Fibroblast of the conjunctiva (primary cell): ENCODE data around the gene HABP4.

Source experiments
- DNase-seq: peaks from one replicate; pipeline ENCODE4 v3.0.0-alpha.2; 2010; ENCODE audit warnings: low read depth

Gene HABP4

DNA sequence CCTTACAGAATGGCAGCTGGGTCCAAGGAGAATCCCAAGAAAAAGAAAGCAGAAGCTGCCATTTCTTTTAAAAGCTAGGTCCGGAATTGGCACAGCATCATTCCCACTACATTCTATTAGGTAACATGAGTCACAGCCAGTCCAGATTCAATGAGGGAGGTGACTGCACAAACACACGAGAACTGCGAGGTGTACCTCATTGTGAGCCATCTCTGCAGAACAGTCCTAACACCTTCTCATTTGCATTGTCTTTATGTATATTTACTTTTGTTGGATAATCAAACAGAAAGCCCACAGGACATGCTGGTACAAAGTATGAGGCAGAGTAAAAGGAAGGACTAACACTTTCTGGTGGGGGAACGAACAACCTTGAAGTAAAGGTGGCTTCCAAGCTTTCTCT, 14.6 kb upstream of the HABP4 start:
- DNase-seq: no peak

DNA sequence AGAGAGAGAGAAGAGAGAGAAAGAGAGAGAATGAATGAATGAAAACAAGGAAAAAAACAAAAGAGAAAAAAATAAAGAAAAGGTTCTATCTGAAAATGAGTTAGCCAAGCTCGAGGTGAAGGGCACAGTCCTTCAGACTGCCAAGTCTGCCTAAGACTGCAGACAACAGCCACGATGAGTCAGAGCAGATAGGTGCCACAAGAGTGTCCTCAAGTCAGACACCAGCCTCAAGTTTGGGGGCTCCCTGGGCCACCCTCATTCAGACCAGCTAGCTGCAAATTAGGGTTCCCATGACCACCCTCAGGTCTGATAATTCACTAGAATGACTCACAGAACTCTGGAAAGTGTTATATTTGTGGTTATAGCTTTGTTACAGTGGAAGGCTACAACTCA, 13.9 kb upstream of the HABP4 start:
- no peak for DNase-seq

DNA sequence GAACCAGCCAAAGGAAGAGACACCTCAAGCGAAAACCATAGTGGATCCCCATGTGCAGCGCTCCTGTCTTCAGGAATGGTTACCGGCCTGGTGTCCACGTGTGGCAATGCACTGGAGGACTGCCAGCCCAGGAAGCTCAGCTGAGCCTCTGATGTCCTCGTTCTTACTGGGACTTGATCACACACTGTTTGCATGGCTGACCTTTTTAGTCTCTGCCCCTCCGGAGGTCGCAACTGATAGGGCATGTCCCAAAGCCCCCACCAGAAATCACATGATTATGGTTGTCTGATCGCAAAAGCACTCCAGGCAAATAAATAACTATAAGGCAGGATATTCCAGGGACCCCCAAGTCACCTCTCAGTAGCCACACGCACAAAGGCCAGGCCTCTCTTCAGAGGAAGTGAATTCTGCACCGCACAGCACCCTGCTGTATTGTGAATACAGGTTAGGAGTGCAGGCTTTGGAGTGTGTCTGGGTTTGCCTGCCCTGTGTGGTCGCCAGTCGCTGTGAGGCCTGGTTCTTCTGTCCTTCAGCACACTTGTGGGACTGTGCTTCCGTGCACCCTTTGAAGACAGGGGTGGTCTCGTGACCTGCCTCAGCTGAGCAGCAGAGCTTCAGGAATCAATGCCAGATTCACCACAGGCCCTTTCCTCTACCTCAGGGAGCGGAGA, 13.4 kb upstream of the HABP4 start:
- no peak for DNase-seq

DNA sequence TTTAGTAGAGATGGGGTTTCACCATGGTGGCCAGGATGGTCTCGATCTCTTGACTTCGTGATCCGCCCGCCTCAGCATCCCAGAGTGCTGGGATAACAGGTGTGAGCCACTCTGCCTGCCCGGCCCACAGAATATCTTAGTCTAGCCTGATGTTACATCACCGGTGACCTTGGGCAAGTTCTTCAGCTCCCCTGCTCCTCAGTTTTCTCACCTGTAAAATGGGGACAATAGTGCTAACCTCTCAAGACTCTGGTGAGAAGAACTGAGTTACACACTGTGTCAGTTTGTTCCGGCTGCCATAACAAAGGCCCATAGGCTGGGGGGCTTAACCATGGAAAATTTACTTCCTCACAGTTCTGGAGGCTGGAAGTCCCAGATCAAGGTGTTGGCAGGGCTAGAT, 12.5 kb upstream of the HABP4 start:
- DNase-seq: no peak

DNA sequence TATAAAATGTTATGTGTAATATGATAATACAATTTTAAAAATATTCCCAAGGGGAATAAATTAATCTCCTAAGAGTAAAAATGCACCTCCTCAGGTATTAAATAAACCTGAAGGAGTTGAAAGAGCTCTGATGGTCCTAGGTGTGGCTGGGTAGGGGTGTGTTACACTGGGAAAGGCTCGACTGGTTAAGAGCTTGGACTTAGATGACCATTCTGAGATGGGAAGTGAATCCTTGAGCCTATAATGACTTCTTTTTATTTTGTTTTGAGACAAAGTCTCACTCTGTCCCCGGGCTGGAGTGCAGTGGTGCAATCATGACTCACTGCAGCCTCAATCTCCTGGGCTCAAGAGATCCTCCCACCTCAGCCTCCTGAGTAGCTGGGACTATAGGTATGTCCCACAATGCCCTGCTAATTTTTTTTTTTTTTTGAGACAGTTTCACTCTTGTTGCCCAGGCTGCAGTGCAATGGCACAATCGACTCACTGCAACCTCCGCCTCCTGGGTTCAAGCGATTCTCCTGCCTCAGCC, 9.2 kb upstream of the HABP4 start:
- DNase-seq: no peak

- DNase-seq: no peak
Observed at GRCh38 chr9:96441798-96442445, 8.0 kb upstream of the HABP4 start.

- no peak for DNase-seq
Observed at GRCh38 chr9:96442491-96442890, 7.5 kb upstream of the HABP4 start.

GRCh38 chr9:96447406-96447805, 2.6 kb upstream of the HABP4 start:
- DNase-seq: no peak

GRCh38 chr9:96448546-96449170, 1.3 kb upstream of the HABP4 start:
- peak; percentile 13 for DNase-seq

DNA sequence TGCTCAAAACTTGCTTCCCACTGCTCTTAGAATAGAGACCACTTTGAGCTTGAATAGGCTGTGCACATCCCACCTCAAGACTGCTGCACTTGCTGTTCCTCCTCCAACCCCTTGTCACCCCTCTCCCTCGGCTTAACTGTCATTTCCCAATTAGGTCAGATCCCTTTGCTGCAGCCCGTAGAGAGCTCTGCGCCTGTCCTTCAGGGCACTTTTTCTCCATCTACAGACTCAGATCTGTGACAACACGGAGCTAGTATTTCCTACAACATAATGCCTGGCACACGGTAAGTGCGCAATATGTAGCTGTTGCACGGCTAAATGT, 485 bp upstream of the HABP4 start:
- DNase-seq: no peak

DNA sequence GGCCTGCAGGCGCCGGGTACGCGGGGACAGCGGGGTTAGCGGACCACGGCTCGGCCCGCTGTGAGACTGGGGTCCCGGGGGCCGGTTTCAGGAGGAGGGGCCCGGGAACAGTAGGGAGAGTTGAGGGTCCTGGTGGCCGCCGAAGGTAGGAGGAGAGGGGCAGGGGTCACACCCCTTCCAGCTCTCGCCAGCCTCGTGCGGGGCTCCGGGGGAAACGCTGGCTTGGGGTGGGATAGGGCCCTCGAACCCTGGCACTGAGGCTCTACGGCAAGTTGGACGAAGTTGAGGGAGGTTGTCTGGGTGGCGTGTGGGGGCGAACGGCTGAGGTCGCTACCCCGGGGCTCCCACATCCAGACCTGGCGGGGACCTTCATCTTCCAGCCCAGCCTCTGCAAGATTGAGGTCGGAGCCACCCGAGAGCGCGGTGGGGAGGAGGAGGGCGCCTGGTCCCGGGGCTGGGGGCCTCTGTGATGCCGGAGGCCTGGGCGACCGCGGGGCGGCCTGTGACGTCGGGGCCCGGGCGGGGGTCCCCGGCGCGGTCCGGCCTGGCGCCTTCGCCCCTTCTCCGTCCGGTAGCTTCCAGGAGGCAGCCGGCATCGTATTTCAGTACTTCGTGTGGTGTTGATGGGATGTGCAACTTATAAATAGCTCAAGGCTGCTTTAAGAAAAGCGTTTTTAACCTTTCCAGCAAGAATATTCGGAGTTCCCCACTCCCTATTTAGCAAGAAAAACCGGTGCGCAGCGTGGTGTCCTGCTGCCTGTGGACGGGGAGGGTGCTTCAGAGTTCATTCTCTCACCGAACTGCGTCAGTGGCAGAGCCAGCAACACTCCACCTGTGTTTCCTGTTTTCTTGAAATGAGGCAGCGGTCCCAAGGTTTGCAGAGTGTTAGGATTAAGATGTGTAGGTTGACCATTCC, 902 bp downstream of the HABP4 start:
- DNase-seq: no peak

- peak; percentile 47 for DNase-seq
Observed at GRCh38 chr9:96453625-96454024, 3.7 kb downstream of the HABP4 start.

- DNase-seq: no peak
Observed at GRCh38 chr9:96457266-96457665, 7.3 kb downstream of the HABP4 start.

DNA sequence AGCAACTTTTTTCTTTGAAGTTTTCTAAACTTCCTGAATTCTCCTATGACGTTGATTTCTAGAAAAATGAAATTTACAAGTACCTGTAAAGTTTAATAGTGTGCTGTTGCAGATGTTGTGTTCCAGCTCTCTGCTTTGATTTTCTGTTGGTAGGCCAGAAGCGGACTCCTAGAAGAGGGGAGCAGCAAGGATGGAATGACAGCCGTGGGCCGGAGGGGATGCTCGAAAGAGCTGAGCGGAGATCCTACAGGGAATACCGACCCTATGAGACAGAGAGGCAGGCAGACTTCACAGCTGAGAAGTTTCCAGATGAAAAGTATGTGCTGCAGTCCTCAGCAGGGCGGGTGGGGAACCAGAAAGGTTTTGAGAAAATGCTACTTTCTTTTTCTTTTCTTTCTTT, 8.3 kb downstream of the HABP4 start:
- DNase-seq: no peak

DNA sequence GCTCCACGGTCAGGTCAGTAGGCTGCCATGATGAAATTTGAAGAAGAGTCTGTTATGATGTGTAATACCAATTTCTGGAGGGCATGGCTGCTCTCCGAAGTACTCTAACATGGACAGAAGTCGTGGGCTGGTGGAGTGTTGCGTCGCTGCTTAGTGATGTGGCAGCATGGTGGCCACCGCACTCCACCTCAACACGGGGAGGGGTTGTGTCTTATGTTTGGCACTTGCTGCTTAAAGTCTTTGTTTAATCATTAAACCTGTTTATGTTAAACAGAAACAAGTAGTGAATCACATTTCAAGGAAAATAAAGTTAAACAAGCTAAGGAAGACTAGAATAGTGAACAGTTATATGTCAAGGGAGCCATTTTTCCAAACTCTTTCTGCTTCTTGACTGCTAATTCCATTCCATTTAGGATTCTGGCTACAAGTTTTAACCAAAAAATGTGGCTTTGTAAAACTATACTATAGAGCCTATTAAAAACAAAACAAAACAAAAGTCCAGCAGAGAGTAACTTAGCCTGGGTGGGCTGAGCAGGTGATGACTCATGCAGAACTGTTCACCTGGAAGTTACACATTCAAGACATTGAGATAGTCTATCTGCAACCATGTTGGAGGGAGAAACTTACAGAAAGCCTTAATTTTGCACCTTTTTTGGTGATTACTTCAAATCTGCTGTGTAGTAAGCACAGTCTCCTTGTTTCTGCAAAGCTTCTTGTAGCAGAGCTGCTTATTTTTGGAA, 9.5 kb downstream of the HABP4 start:
- no peak for DNase-seq

GRCh38 chr9:96460470-96460869, 10.5 kb downstream of the HABP4 start:
- peak; percentile 41 for DNase-seq

GRCh38 chr9:96460882-96461281, 10.9 kb downstream of the HABP4 start:
- peak; percentile 30 for DNase-seq

GRCh38 chr9:96461336-96461735, 11.4 kb downstream of the HABP4 start:
- DNase-seq: no peak

DNA sequence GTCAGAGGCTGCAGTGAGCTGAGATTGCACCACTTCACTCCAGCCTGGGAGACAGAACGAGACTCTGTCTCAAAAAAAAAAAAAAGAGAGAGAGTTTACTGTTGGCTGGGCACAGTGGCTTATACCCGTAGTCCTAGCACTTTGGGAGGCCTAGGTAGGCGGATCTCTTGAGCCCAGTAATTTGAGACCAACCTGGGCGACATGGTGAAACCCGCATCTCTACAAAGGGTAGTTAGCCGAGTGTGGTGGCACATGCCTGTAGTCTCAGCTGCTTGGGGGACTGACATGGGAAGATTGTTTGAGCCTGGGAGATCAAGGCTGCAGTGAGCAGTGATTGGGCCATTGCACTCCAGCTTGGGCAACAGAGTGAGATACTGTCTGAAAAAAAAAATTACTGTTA, 12.6 kb downstream of the HABP4 start:
- DNase-seq: no peak

DNA sequence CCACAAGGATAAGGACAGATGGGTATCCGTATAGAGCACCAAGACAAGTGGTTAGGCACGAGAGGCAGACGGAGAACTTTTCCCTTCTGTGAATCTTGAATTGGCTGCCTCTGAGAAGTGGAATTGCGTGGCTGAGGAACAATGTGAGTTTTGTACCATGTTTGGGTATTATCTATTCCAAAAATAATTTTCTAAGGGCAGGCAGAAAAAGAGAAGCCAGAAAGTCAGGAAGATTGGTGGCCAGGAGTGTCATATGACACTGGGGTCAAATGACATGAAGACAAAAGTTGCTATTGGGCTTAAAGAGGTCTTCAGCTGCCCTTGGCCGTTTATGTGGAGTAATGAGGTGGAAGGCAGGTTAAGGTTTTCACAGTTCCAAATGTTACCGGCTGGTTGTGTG, 14.5 kb downstream of the HABP4 start:
- DNase-seq: no peak

- no peak for DNase-seq
Observed at GRCh38 chr9:96467784-96468183, 17.8 kb downstream of the HABP4 start.

DNA sequence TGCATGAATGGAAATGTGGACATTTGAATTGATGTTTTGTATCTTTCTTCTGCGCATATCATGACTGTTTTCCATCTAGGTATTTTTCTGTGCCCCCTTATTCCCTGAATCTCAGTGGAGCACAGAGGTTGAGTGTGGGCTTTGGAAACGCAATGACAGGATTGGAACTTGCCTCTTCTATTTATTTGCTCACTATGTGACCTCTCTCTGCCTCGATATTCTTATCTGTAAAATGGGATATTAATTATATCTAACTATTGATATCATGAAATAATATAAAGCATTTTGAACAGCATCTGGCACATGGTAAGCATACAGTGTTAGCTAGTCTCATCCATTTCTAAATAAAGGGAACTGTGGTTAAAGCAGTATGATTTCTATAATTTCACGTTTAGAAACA, 26.0 kb downstream of the HABP4 start:
- no peak for DNase-seq
